ENCODE data around the gene IFFO2.
A peak's percentile ranks its signal among the peaks of the same experiment; 100 is the strongest.

The IFFO2 gene

GRCh38 chr1:18907021-18907916 lies 49.2 kb downstream of the IFFO2 start:
- peak; percentile 59 for DNase-seq (ENCODE audit: low read depth)
- H3K4me3 ChIP-seq (ENCODE audit: low read length): no peak overlapping the region
- TF ChIP-seq CTCF (IDR thresholded peaks at IDR 0.05; ENCODE audit: insufficient read depth, low read depth, low read length, missing control alignments): peak; percentile 79

GRCh38 chr1:18903291-18903756 lies 53.2 kb downstream of the IFFO2 start:
- no peak for TF ChIP-seq CTCF (IDR thresholded peaks at IDR 0.05; ENCODE audit: insufficient read depth, low read depth, low read length, missing control alignments)
- DNase-seq (ENCODE audit: low read depth): no peak
- H3K4me3 ChIP-seq (ENCODE audit: low read length): peak overlapping the region; percentile 79

- H3K4me3 ChIP-seq (ENCODE audit: low read length): peak within 1 kb of the TSS; percentile 79
- DNase-seq (ENCODE audit: low read depth): peak; percentile 99
- no peak for TF ChIP-seq CTCF (IDR thresholded peaks at IDR 0.05; ENCODE audit: insufficient read depth, low read depth, low read length, missing control alignments)
Observed at GRCh38 chr1:18902523-18903290, 53.8 kb downstream of the IFFO2 start, which contains the start of gene ALDH4A1. ALDH4A1 (minus strand) TSS chr1:18902555; CDS start chr1:18902523, 32 bp downstream.

GRCh38 chr1:18901952-18902522 lies 54.4 kb downstream of the IFFO2 start:
- peak overlapping the region; percentile 79 for H3K4me3 ChIP-seq (ENCODE audit: low read length)
- DNase-seq (ENCODE audit: low read depth): no peak
- TF ChIP-seq CTCF (IDR thresholded peaks at IDR 0.05; ENCODE audit: insufficient read depth, low read depth, low read length, missing control alignments): no peak

- no peak for TF ChIP-seq CTCF (IDR thresholded peaks at IDR 0.05; ENCODE audit: insufficient read depth, low read depth, low read length, missing control alignments)
- H3K4me3 ChIP-seq (ENCODE audit: low read length): peak overlapping the region; percentile 79
- DNase-seq (ENCODE audit: low read depth): no peak
Observed at GRCh38 chr1:18901147-18901951, 55.1 kb downstream of the IFFO2 start.

- H3K4me3 ChIP-seq (ENCODE audit: low read length): no peak overlapping the region
- no peak for TF ChIP-seq CTCF (IDR thresholded peaks at IDR 0.05; ENCODE audit: insufficient read depth, low read depth, low read length, missing control alignments)
- no peak for DNase-seq (ENCODE audit: low read depth)
Observed at GRCh38 chr1:18900303-18900841, 56.1 kb downstream of the IFFO2 start.
